CD4-positive, alpha-beta T cell (primary cell): ENCODE data around the gene MRPL53. TPM values are rescaled to one million over a fixed set of nuclear protein-coding genes. Genes with fewer than 3 reads are reported as not detected.

Experiments
- ATAC-seq: fragments of 200-7000 bp; cut with Tn5 transposase; one replicate; pipeline ENCODE4 v1.10.0; 2022; ENCODE audit warnings: mild to moderate bottlenecking; ENCODE audit not compliant: poor library complexity
- CTCF ChIA-PET: fragments of 350-600 bp; sonication (Branson Sonifier 250); formaldehyde crosslinking; loops from one replicate; lab custom pipeline; 2021; ENCODE audit warnings: antibody characterized with exemption, inconsistent platforms; lab: Charles Lee
- POLR2A ChIA-PET: fragments of 350-600 bp; sonication (Branson Sonifier 250); formaldehyde crosslinking; loops from one replicate; lab custom pipeline; 2021; ENCODE audit warnings: antibody characterized with exemption, inconsistent platforms; lab: Charles Lee
- DNase-seq, 14 experiments: peaks; one replicate each; pipeline ENCODE4 v3.0.0-alpha.2; 2013 to 2020; ENCODE audit warnings: mixed read lengths in 2 of 14
- H3K27ac ChIP-seq, 2 donors: one replicate each; pipeline versions ENCODE4 v1.5.1 to v1.7.0; 2013; ENCODE audit warnings: low read length in 2 of 2, low read depth in 1 of 2, mild to moderate bottlenecking in 1 of 2
- H3K27me3 ChIP-seq, 2 experiments: 1 replicate in 1 of 2; 2 replicates in 1 of 2; pipeline versions ENCODE4 v1.6.1 to v1.7.0; 2013; ENCODE audit warnings: low read length in 2 of 2, control low read depth in 1 of 2, mild to moderate bottlenecking in 1 of 2, moderate library complexity in 1 of 2; ENCODE audit not compliant: insufficient read depth in 2 of 2, control insufficient read depth in 1 of 2
- H3K36me3 ChIP-seq: one replicate; pipeline ENCODE4 v1.6.1; 2013; ENCODE audit warnings: low read length, control low read depth; ENCODE audit not compliant: insufficient read depth
- H3K4me1 ChIP-seq: one replicate; pipeline ENCODE4 v1.6.1; 2013; ENCODE audit warnings: low read length, control low read depth; ENCODE audit not compliant: insufficient read depth
- H3K4me3 ChIP-seq: one replicate; pipeline ENCODE4 v1.5.1; 2013; ENCODE audit warnings: mild to moderate bottlenecking, low read length, moderate library complexity
- H3K9me3 ChIP-seq, 2 experiments: 1 replicate in 1 of 2; 2 replicates in 1 of 2; pipeline versions ENCODE4 v1.6.1 to v1.7.0; 2013; ENCODE audit warnings: low read length in 2 of 2, mild to moderate bottlenecking in 2 of 2, control low read depth in 1 of 2, moderate library complexity in 1 of 2; ENCODE audit not compliant: control insufficient read depth in 1 of 2, insufficient read depth in 1 of 2
- H3K27ac Mint-ChIP-seq: one replicate; pipeline ENCODE4 v1.8.0; 2020; ENCODE audit warnings: mixed read lengths
- H3K27me3 Mint-ChIP-seq: one replicate; pipeline ENCODE4 v1.8.0; 2021; ENCODE audit warnings: mixed read lengths
- H3K36me3 Mint-ChIP-seq: one replicate; pipeline ENCODE4 v1.8.0; 2021; ENCODE audit warnings: low read depth, mixed read lengths
- H3K4me1 Mint-ChIP-seq: one replicate; pipeline ENCODE4 v1.8.0; 2021; ENCODE audit warnings: low read depth, mixed read lengths
- H3K4me3 Mint-ChIP-seq: one replicate; pipeline ENCODE4 v1.8.0; 2020; ENCODE audit warnings: mild to moderate bottlenecking, mixed read lengths
- H3K9me3 Mint-ChIP-seq: one replicate; pipeline ENCODE4 v1.8.0; 2020; ENCODE audit warnings: mixed read lengths
- CTCF ChIP-seq: fragments of 200-600 bp; IDR thresholded peaks from one replicate; pipeline ENCODE4 v1.8.0; 2022; ENCODE audit warnings: antibody characterized with exemption, mild to moderate bottlenecking
- intact Hi-C, 2 experiments: fragments of 100-400 bp; cut with DNase I in 1 of 2; cut with micrococcal nuclease in 1 of 2; formaldehyde crosslinking; loops; one replicate each; pipeline versions ENCODE4 v1.15.1 to v1.9.0; 2023 to 2025; cut with DNase I, micrococcal nuclease
- total RNA-seq, 174 experiments: library from RNA in 2 of 174; stranded (reverse) in 2 of 174; gene quantifications; one replicate each; pipeline ENCODE4 v1.2.3 and lab custom pipeline; 2021 to 2026

Gene MRPL53
- total RNA-seq, 2 experiments from 2014 or later = 39.5 to 44.3 TPM

DNA sequence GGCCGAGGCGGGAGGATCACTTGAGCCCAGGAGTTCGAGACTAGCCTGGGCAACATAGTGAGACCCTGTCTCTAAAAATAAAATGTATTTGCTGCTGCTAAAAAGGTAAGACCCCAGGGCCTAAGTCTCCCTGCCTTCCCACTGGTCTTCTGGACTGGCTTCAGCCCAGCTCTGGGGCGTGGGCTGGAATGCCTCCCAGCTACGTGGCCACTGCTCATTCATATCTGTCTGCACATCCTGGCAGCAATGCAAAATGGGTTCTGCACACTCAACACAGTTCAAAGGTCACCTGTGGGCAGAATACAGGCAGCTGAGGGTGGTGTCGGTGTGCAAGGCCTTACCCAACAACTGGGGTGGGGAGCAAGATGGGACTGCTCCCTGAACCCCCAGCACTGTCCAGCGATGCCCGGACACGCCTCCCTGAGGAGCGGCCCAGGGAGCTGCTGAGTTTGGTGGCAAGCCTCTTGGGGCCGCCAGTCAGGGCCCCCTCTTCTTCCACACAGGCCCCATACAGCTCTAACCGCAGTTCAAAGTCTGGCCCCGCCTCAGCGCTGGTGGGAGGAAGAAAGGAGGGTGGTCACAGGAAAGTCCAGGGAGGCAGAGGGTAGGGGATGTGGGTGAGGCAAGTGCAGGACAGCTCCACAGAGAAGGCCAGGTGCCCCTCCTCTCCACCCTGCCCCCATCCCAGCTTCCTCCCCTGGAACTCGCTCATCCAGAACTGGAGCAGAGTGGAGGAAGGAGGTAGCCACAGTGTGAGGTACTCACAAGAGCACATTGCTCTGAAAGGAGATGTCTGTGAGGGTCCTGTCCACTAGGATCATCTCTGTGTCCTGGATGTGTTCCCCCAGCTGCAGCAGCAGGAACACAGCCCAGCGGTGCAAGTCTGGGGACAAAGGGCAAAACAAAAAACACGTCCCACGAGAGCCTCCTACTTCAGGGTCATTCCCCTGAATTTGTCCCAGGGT, 42.7 kb downstream of the MRPL53 start:
- Histone ChIP-seq H3K4me1 (no peaks in the 10 kb centered on the region), H3K9me3 (no peaks in the 10 kb centered on the region), H3K36me3 (peaks cover 9% of the 10 kb centered on the region), H3K4me3 (no peak overlapping the region), H3K27ac (no peak overlapping the region), H3K27me3 (no peaks in the 10 kb centered on the region)
- ATAC-seq = no peak
- Mint-ChIP-seq H3K27ac (no peak overlapping the region), H3K9me3 (no peaks in the 10 kb centered on the region), H3K36me3 (peaks cover 11% of the 10 kb centered on the region), H3K27me3 (no peaks in the 10 kb centered on the region), H3K4me1 (no peaks in the 10 kb centered on the region), H3K4me3 (no peak overlapping the region)
- no peak for TF ChIP-seq CTCF
- CTCF ChIA-PET = interaction anchor here (1.2 kb wide), 1 partner anchor 10 kb away, joined by 3 read pairs; no protein-coding TSS in a partner anchor
- POLR2A ChIA-PET = interaction anchor here (1.3 kb wide), 1 partner anchor 28 kb away, joined by 3 read pairs; the partner anchor contains the start of gene WBP1
- intact Hi-C loops = no loop called here
- DNase-seq = no peak

GRCh38 chr2:74428675-74429074, 43.8 kb downstream of the MRPL53 start:
- ChIA-PET CTCF (no interaction called here), POLR2A (interaction anchor here (0.8 to 1.3 kb wide), 2 partner anchors 30 to 53 kb away, joined by 3 read pairs; partner anchors contain the start of gene WBP1)
- TF ChIP-seq CTCF = no peak
- peaks cover 11% of the 10 kb centered on the region for H3K36me3 ChIP-seq
- Mint-ChIP-seq H3K4me1 (no peaks in the 10 kb centered on the region), H3K36me3 (peaks cover 11% of the 10 kb centered on the region), H3K9me3 (no peaks in the 10 kb centered on the region), H3K27me3 (no peaks in the 10 kb centered on the region), H3K27ac (no peak overlapping the region), H3K4me3 (no peak overlapping the region)
- DNase-seq (no peak), ATAC-seq (no peak)
- no peaks in the 10 kb centered on the region for H3K9me3 ChIP-seq
- H3K27ac ChIP-seq = no peak overlapping the region
- H3K27me3 ChIP-seq = no peaks in the 10 kb centered on the region
- intact Hi-C loops = no loop called here
- no peak overlapping the region for H3K4me3 ChIP-seq
- H3K4me1 ChIP-seq = no peaks in the 10 kb centered on the region

- Mint-ChIP-seq H3K4me3 (no peak overlapping the region), H3K27ac (no peak overlapping the region), H3K4me1 (peaks cover 6% of the 10 kb centered on the region), H3K36me3 (peaks cover 11% of the 10 kb centered on the region), H3K9me3 (no peaks in the 10 kb centered on the region), H3K27me3 (no peaks in the 10 kb centered on the region)
- no peaks in the 10 kb centered on the region for H3K27me3 ChIP-seq
- peaks cover 11% of the 10 kb centered on the region for H3K36me3 ChIP-seq
- ATAC-seq (no peak), DNase-seq (no peak)
- ChIA-PET CTCF (no interaction called here), POLR2A (no interaction called here)
- TF ChIP-seq CTCF = no peak
- no peaks in the 10 kb centered on the region for H3K9me3 ChIP-seq
- H3K4me1 ChIP-seq = no peaks in the 10 kb centered on the region
- intact Hi-C loops = no loop called here
- no peak overlapping the region for H3K4me3 ChIP-seq
- no peak overlapping the region for H3K27ac ChIP-seq
Measured at GRCh38 chr2:74427551-74427950, 44.9 kb downstream of the MRPL53 start.
